NCI-H1092 treated with DMSO at 0.1 percent for 48 hours (cell line): ENCODE data around the gene PCDHA2.
"Not testable (repeated sequence)": the region's sequence is repeated elsewhere in the genome, so short reads cannot be mapped to it uniquely, and the experiment has no call there.

ENCODE experiments used
- DNase-seq: peaks from one replicate; lab custom pipeline; 2025; lab: John Stamatoyannopoulos, UW

The PCDHA2 gene

DNA sequence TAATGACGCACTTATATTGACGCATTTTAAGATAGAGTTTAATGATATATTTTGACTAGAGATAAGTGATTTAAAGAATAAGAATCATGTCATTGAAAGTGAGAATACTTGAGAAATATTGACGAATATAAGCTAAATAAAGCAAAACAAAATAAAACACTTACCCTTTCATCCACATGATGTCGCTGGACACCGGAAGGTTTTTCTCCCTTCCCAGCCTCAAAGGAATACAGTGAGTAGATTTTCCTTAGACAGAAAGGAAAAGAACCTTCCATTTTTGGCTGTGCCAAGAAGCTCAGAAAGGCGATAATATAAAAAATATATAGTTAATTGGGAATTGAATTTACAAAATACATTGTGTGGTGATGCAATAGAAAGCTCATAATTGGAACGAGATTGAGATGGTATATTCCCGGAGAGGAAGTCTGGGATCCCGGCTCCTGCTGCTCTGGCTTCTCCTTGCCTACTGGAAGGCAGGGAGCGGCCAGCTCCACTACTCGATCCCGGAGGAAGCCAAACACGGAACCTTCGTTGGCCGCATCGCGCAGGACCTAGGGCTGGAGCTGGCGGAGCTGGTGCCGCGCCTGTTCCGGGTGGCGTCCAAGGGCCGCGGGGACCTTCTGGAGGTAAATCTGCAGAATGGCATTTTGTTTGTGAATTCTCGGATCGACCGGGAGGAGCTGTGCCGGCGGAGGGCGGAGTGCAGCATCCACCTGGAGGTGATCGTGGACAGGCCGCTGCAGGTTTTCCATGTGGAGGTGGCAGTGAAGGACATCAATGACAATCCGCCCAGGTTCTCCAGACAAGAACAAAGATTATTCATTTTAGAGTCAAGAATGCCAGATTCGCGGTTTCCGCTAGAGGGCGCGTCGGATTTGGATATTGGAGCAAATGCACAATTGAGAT, 27.0 kb downstream of the PCDHA2 start, which contains the start of gene PCDHA5:
Gene PCDHA5, plus strand, starts transcription at position 239 of the 906 bp plus-strand sequence.
- DNase-seq = no peak

DNA sequence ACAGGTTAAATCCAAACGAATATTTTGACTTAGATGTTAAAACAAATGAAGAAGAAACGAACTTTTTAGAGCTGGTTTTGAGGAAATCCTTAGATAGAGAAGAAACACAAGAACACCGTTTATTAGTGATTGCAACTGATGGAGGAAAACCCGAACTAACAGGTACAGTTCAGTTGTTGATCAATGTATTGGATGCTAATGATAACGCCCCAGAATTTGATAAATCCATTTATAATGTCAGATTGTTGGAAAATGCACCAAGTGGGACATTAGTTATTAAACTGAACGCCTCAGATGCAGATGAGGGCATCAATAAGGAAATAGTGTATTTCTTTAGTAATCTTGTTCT, 27.6 kb downstream of the PCDHA2 start:
- no peak for DNase-seq

DNA sequence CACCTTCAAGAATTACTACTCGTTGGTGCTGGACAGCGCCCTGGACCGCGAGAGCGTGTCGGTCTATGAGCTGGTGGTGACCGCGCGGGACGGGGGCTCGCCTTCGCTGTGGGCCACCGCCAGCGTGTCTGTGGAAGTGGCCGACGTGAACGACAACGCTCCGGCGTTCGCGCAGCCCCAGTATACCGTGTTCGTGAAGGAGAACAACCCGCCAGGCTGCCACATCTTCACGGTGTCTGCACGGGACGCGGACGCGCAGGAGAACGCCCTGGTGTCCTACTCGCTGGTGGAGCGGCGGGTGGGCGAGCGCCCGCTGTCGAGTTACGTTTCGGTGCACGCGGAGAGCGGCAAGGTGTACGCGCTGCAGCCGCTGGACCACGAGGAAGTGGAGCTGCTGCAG, 28.3 kb downstream of the PCDHA2 start:
- DNase-seq = not testable (repeated sequence)

DNA sequence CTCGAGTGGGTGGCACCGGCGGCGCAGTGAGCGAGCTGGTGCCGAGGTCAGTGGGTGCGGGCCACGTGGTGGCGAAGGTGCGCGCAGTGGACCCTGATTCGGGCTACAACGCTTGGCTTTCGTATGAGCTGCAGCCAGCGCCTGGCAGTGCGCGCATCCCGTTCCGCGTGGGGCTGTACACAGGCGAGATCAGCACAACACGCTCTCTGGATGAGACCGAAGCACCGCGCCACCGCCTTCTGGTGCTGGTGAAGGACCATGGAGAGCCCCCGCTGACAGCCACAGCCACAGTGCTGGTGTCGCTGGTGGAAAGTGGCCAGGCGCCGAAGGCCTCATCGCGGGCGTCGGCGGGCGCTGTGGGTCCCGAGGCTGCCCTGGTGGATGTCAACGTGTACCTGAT, 28.8 kb downstream of the PCDHA2 start:
- no peak for DNase-seq

GRCh38 chr5:140827704-140828361, 33.2 kb downstream of the PCDHA2 start, which contains the start of gene PCDHA6:
Gene PCDHA6 (plus strand): TSS chr5:140827960. CDS start chr5:140828092, 132 bp downstream.
- DNase-seq = no peak

DNA sequence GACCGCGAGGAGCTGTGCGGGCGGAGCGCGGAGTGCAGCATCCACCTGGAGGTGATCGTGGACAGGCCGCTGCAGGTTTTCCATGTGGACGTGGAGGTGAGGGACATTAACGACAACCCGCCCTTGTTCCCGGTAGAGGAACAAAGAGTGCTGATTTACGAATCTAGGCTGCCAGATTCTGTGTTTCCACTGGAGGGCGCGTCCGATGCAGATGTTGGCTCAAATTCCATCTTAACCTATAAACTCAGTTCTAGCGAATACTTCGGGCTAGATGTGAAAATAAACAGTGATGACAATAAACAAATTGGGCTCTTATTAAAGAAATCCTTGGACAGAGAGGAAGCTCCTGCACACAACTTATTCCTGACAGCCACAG, 33.7 kb downstream of the PCDHA2 start:
- no peak for DNase-seq

DNA sequence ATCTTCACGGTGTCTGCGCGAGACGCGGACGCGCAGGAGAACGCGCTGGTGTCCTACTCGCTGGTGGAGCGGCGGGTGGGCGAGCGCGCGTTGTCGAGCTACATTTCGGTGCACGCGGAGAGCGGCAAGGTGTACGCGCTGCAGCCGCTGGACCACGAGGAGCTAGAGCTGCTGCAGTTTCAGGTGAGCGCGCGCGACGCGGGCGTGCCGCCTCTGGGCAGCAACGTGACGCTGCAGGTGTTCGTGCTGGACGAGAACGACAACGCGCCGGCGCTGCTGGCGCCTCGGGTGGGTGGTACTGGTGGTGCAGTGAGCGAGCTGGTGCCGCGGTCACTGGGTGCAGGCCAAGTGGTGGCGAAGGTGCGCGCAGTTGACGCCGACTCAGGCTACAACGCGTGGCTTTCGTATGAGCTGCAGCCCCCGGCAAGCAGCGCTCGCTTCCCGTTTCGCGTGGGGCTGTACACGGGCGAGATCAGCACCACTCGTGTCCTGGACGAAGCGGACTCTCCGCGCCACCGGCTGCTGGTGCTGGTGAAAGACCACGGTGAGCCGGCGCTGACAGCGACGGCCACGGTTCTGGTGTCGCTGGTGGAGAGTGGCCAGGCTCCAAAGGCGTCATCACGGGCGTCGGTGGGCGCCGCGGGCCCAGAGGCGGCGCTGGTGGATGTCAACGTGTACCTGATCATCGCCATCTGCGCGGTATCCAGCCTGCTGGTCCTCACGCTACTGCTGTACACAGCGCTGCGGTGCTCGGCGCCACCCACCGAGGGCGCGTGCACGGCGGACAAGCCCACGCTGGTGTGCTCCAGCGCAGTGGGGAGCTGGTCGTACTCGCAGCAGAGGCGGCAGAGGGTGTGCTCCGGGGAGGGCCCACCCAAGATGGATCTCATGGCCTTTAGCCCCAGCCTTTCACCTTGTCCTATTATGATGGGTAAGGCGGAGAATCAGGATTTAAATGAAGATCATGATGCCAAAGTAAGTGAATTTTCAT, 35.2 kb downstream of the PCDHA2 start:
- not testable (repeated sequence) for DNase-seq

DNA sequence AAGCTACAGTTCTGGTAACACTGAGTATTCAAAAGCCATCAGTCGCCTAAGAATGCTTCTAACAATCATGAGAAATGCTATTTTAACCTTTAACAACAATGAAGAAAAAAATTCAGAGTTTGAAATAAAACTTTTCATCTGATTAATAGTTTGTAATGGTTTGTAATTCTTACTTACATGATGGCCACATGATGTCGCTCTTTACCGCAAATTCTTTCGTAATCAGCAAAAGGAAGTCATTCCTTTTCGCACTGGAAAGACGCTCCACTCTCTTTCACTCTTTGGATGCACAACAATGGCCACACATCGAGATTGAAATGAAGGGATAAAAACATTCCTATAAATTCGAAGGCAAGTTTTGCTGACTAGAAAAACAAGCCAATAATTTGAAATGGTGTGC, 39.3 kb downstream of the PCDHA2 start, which contains the start of gene PCDHA7:
Gene PCDHA7, plus strand, starts transcription at position 277 of the 400 bp plus-strand sequence. Its CDS starts 115 bp downstream, at position 392.
- no peak for DNase-seq

GRCh38 chr5:140834439-140835008, 39.9 kb downstream of the PCDHA2 start:
- not testable (repeated sequence) for DNase-seq

DNA sequence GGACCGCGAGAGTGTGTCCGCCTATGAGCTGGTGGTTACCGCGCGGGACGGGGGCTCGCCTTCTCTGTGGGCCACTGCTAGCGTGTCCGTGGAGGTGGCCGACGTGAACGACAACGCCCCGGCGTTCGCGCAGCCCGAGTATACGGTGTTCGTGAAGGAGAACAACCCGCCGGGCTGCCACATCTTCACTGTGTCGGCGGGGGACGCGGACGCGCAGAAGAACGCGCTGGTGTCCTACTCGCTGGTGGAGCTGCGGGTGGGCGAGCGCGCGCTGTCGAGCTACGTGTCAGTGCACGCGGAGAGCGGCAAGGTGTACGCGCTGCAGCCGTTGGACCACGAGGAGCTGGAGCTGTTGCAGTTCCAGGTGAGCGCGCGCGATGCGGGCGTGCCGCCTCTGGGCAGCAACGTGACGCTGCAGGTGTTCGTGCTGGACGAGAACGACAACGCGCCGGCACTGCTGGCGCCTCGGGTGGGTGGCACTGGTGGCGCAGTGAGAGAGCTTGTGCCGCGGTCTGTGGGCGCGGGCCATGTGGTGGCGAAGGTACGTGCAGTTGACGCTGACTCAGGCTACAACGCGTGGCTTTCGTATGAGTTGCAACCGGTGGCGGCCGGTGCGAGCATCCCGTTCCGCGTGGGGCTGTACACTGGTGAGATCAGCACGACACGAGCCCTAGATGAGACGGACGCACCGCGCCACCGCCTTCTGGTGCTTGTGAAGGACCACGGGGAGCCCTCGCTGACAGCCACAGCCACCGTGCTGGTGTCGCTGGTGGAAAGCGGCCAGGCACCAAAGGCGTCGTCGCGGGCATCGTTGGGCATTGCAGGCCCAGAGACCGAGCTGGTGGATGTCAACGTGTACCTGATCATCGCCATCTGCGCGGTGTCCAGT, 41.2 kb downstream of the PCDHA2 start:
- DNase-seq = no peak

GRCh38 chr5:140840978-140841962, 46.6 kb downstream of the PCDHA2 start, which contains the start of gene PCDHA8:
Gene PCDHA8 (plus strand): TSS chr5:140841187. CDS start chr5:140841322, 135 bp downstream.
- no peak for DNase-seq

DNA sequence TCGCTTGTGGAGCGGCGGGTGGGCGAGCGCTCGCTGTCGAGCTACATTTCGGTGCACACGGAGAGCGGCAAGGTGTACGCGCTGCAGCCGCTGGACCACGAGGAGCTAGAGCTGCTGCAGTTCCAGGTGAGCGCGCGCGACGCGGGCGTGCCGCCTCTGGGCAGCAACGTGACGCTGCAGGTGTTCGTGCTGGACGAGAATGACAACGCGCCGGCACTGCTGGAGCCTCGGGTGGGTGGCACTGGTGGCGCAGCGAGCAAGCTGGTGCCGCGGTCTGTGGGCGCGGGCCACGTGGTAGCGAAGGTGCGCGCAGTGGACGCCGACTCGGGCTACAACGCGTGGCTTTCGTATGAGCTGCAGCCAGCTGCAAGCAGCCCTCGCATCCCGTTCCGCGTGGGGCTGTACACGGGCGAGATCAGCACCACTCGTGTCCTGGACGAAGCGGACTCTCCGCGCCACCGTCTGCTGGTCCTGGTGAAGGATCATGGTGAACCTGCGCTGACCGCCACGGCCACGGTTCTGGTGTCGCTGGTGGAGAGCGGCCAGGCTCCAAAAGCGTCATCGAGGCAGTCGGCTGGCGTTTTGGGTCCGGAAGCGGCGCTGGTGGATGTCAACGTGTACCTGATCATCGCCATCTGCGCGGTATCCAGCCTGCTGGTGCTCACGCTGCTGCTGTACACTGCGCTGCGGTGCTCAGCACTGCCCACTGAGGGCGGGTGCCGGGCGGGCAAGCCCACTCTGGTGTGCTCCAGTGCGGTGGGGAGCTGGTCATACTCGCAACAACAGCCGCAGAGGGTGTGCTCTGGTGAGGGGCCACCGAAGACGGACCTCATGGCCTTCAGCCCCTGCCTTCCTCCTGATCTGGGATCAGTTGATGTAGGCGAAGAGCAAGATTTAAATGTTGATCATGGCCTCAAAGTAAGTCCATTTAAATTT, 48.4 kb downstream of the PCDHA2 start:
- DNase-seq = no peak
